NB4 (cell line): Measurements from ENCODE around the gene SELENOH.
"Not testable (repeated sequence)": the region's sequence is repeated elsewhere in the genome, so short reads cannot be mapped to it uniquely, and the experiment has no call there.

Experiments
- DNase-seq: peaks from one replicate; pipeline ENCODE4 v3.0.0; 2010; ENCODE audit warnings: low read depth
- H3K4me3 ChIP-seq: one replicate; pipeline ENCODE4 v1.5.1; 2011; ENCODE audit warnings: mild to moderate bottlenecking, low read depth, low read length, moderate library complexity
- CTCF ChIP-seq: IDR thresholded peaks from one replicate; pipeline ENCODE4 v1.5.1; 2012; ENCODE audit warnings: low read depth, low read length
- MAX ChIP-seq: IDR thresholded peaks from 2 replicates; pipeline ENCODE4 v1.6.1; 2011; ENCODE audit warnings: low read depth, low read length
- MYC ChIP-seq: IDR thresholded peaks from 2 replicates; pipeline ENCODE4 v1.6.1; 2011; ENCODE audit warnings: low read depth, low read length
- POLR2A ChIP-seq: IDR thresholded peaks from 2 replicates; pipeline ENCODE4 v1.6.1; 2011; ENCODE audit warnings: mild to moderate bottlenecking; ENCODE audit not compliant: insufficient read length; ENCODE audit errors: extremely low read depth

SELENOH gene

GRCh38 chr11:57704932-57705331, 36.4 kb upstream of the SELENOH start:
- H3K4me3 ChIP-seq: no peak overlapping the region
- TF ChIP-seq MAX (no peak), POLR2A (no peak), MYC (no peak), CTCF (no peak)
- no peak for DNase-seq

GRCh38 chr11:57705432-57705831, 35.9 kb upstream of the SELENOH start:
- DNase-seq, H3K4me3 ChIP-seq: not testable (repeated sequence)

- no peak for DNase-seq
- TF ChIP-seq MAX (no peak), CTCF (no peak), MYC (no peak), POLR2A (no peak)
- no peak overlapping the region for H3K4me3 ChIP-seq
These were observed 31.4 kb upstream of the SELENOH start for GRCh38 chr11:57709802-57710367.

GRCh38 chr11:57711414-57712255, 29.7 kb upstream of the SELENOH start, which contains the start of gene MED19:
MED19 (minus strand) TSS chr11:57712215; CDS start chr11:57712179, 36 bp downstream.
- peak within 1 kb of the TSS; percentile 96 for H3K4me3 ChIP-seq
- peak; percentile 83 for DNase-seq
- TF ChIP-seq MAX (peak; percentile 12; the same call in 1 of the 2 replicates), MYC (no peak)

GRCh38 chr11:57712256-57713150, 28.8 kb upstream of the SELENOH start, which contains the start of gene TMX2:
TMX2 (plus strand) TSS chr11:57712593; CDS start chr11:57712619, 26 bp downstream.
- peak; percentile 99 for DNase-seq
- TF ChIP-seq MYC (peak; percentile 93), MAX (peak; percentile 83), CTCF (no peak), POLR2A (peak; percentile 75)
- peak within 1 kb of the TSS; percentile 96 for H3K4me3 ChIP-seq

- DNase-seq: no peak
- TF ChIP-seq MAX: no peak
- peak overlapping the region; percentile 96 for H3K4me3 ChIP-seq
These were observed 27.5 kb upstream of the SELENOH start for GRCh38 chr11:57713835-57714234.

GRCh38 chr11:57716726-57717125, 24.6 kb upstream of the SELENOH start:
- DNase-seq, H3K4me3 ChIP-seq: not testable (repeated sequence)
